Panc1 (cell line): ENCODE measurements around the gene LDB3. TPM values are rescaled to one million over a fixed set of nuclear protein-coding genes. Genes with fewer than 3 reads are reported as not detected.

Source experiments
- ATAC-seq: fragments of 200-7000 bp; cut with Tn5 transposase; 2 replicates; pipeline ENCODE4 v1.9.1; 2020; ENCODE audit warnings: mild to moderate bottlenecking, moderate library complexity
- BruUV-seq: library from RNA; stranded (reverse); fragments of 400-500 nt; replicated peaks from 2 replicates; lab custom pipeline; 2021; lab: Mats Ljungman, UMichigan
- CTCF ChIA-PET: fragments of 300-600 bp; sonication (Branson Sonifier 250); formaldehyde crosslinking; loops from one replicate; lab custom pipeline; 2022; ENCODE audit warnings: antibody characterized with exemption; lab: Charles Lee
- POLR2A ChIA-PET: fragments of 300-600 bp; sonication (Branson Sonifier 250); formaldehyde crosslinking; loops from one replicate; lab custom pipeline; 2022; ENCODE audit warnings: antibody characterized with exemption; lab: Charles Lee
- DNase-seq: peaks from one replicate; pipeline ENCODE4 v3.0.0-alpha.2; 2010; ENCODE audit warnings: low read depth, low spot score
- H3K27ac ChIP-seq: 2 replicates; pipeline ENCODE4 v1.5.1; 2011; ENCODE audit warnings: mild to moderate bottlenecking, low read length, inconsistent platforms
- H3K27me3 ChIP-seq: fragments of 200-500 bp; sonication (Bioruptor generic); 2 replicates; pipeline ENCODE4 v1.6.0; 2014; ENCODE audit warnings: low read length, inconsistent platforms; ENCODE audit not compliant: control insufficient read depth, insufficient read depth
- H3K36me3 ChIP-seq: fragments of 200-500 bp; sonication (Bioruptor generic); 2 replicates; pipeline ENCODE4 v1.5.1; 2014; ENCODE audit warnings: inconsistent platforms, mild to moderate bottlenecking, low read length, moderate library complexity; ENCODE audit not compliant: control insufficient read depth, insufficient read depth
- H3K4me1 ChIP-seq: 2 replicates; pipeline ENCODE4 v1.5.1; 2011; ENCODE audit warnings: inconsistent platforms, mild to moderate bottlenecking, low read length, moderate library complexity; ENCODE audit not compliant: control insufficient read depth, insufficient read depth
- H3K4me3 ChIP-seq, 2 experiments: 2 replicates each; pipeline ENCODE4 v1.5.1; 2011 to 2012; ENCODE audit warnings: low read depth in 2 of 2, low read length in 2 of 2, mild to moderate bottlenecking in 2 of 2, inconsistent platforms in 1 of 2, moderate library complexity in 1 of 2
- H3K9me3 ChIP-seq: fragments of 200-500 bp; sonication (Bioruptor generic); 2 replicates; pipeline ENCODE4 v1.5.1; 2014; ENCODE audit warnings: low read depth, mild to moderate bottlenecking, inconsistent platforms, low read length, moderate library complexity; ENCODE audit not compliant: control insufficient read depth, insufficient read depth
- CTCF ChIP-seq: fragments of 450-650 bp; IDR thresholded peaks from 2 replicates; pipeline ENCODE4 v1.5.1; 2017; ENCODE audit warnings: mild to moderate bottlenecking
- POLR2AphosphoS5 ChIP-seq: IDR thresholded peaks from 2 replicates; pipeline ENCODE4 v1.6.1; 2012; ENCODE audit warnings: mild to moderate bottlenecking, low read depth, low read length, moderate library complexity
- REST ChIP-seq, 2 experiments: IDR thresholded peaks; 2 replicates each; pipeline ENCODE4 v1.6.1; 2011 to 2012; ENCODE audit warnings: low read depth in 2 of 2, control low read depth in 1 of 2, low read length in 1 of 2, mild to moderate bottlenecking in 1 of 2, moderate library complexity in 1 of 2; ENCODE audit not compliant: insufficient read depth in 1 of 2
- SIN3A ChIP-seq: IDR thresholded peaks from 2 replicates; pipeline ENCODE4 v1.6.1; 2012; ENCODE audit warnings: low read depth, mild to moderate bottlenecking, low read length, moderate library complexity, borderline replicate concordance; ENCODE audit not compliant: insufficient read depth
- TCF7L2 ChIP-seq: IDR thresholded peaks from 2 replicates; pipeline ENCODE4 v1.6.1; 2011; ENCODE audit warnings: mild to moderate bottlenecking, low read depth, low read length, inconsistent platforms
- in situ Hi-C: cut with HindIII; loops from 2 replicates; pipeline ENCODE4 v1.10.0; 2016; ENCODE audit warnings: low sequenced_read_pairs, low pct_unique_long_range_greater_than_20kb
- intact Hi-C: fragments of 100-400 bp; cut with micrococcal nuclease; formaldehyde crosslinking; loops from one replicate; pipeline ENCODE4 v1.10.0; 2022; ENCODE audit not compliant: unreplicated experiment
- total RNA-seq: library from RNA; stranded (reverse); gene quantifications from one replicate; pipeline ENCODE4 v1.2.1, GENCODE V29; 2021; ENCODE audit not compliant: unreplicated experiment

Gene LDB3
- total RNA-seq, 1 experiment from 2014 or later = 0.15 TPM

- TF ChIP-seq POLR2AphosphoS5 (no peak), SIN3A (no peak), CTCF (no peak)
- intact Hi-C loops (no loop called here), in situ Hi-C loops (no loop called here)
- no TSS peak for BruUV-seq
- ChIA-PET POLR2A (interaction anchor here (0.5 kb wide), 1 partner anchor 64 kb away, joined by 4 read pairs; no protein-coding TSS in a partner anchor), CTCF (no interaction called here)
- ATAC-seq = no peak
- Histone ChIP-seq H3K27me3 (no peaks in the 10 kb centered on the region), H3K9me3 (no peaks in the 10 kb centered on the region), H3K36me3 (no peaks in the 10 kb centered on the region), H3K4me3 (no peak overlapping the region), H3K4me1 (no peaks in the 10 kb centered on the region; the same call in 1 of the 2 replicates), H3K27ac (no peak overlapping the region)
- DNase-seq = no peak
These were observed 79.7 kb downstream of the LDB3 start for GRCh38 chr10:86747796-86748581.

- POLR2A ChIA-PET = no interaction called here
- no TSS peak for BruUV-seq
- H3K4me1 ChIP-seq = peaks cover 6% of the 10 kb centered on the region
These were observed 81.5 kb downstream of the LDB3 start for GRCh38 chr10:86749854-86750253.

More at GRCh38 chr10:86749854-86750253, 81.5 kb downstream of the LDB3 start:
- DNase-seq = no peak
- Histone ChIP-seq H3K9me3 (no peaks in the 10 kb centered on the region), H3K4me3 (no peak overlapping the region), H3K27me3 (no peaks in the 10 kb centered on the region), H3K27ac (no peak overlapping the region), H3K36me3 (no peaks in the 10 kb centered on the region)
- TF ChIP-seq REST (IDR thresholded peaks at IDR 0.05; ENCODE audit: insufficient read depth in 1 of 2, low read depth in 2 of 2, low read length in 1 of 2) = no peak
- TF ChIP-seq SIN3A = no peak
- no peak for TF ChIP-seq TCF7L2
- TF ChIP-seq CTCF = no peak
- TF ChIP-seq POLR2AphosphoS5 = no peak
- intact Hi-C loops = no loop called here
- in situ Hi-C loops = no loop called here
- no peak for ATAC-seq
- CTCF ChIA-PET = no interaction called here
